ENCODE measurements around the gene CYP17A1. TPM values are rescaled to one million over a fixed set of nuclear protein-coding genes. Genes with fewer than 3 reads are reported as not detected.

The CYP17A1 gene
- polyA plus RNA-seq, 1 of the 3 experiments (the other 2 are of a cell fraction), result not detected

GRCh38 chr10:102799691-102800471 is 37.3 kb downstream of the CYP17A1 start:
- H3K4me2 ChIP-seq, result no peak overlapping the region
- H3K9me2 ChIP-seq, result no peaks in the 10 kb centered on the region
- peaks cover 10% of the 10 kb centered on the region for H3K79me2 ChIP-seq (ENCODE audit: insufficient read depth)
- H3K36me3 ChIP-seq (replicated peaks in 1 of 2; ENCODE audit: control insufficient read depth in 1 of 2, insufficient read depth in 2 of 2, low read length in 1 of 2), result peaks cover 14 to 19% of the 10 kb centered on the region in 2 experiments
- DNase-seq, result no peak
- no peak for TF ChIP-seq POLR2AphosphoS5 (IDR thresholded peaks at IDR 0.05; ENCODE audit: low read depth, low read length)
- TF ChIP-seq RCOR1 (IDR thresholded peaks at IDR 0.05; ENCODE audit: low read length), result no peak
- TF ChIP-seq MXI1 (IDR thresholded peaks at IDR 0.05; ENCODE audit: low read depth, low read length), result no peak
- TF ChIP-seq RAD21 (IDR thresholded peaks at IDR 0.05; ENCODE audit: low read length), result no peak
- no peak for TF ChIP-seq GABPA (IDR thresholded peaks at IDR 0.05; ENCODE audit: low read depth)
- TF ChIP-seq REST (IDR thresholded peaks at IDR 0.05; ENCODE audit: low read depth, low read length), result no peak
- TF ChIP-seq SMC3 (IDR thresholded peaks at IDR 0.05; ENCODE audit: low read depth, low read length), result no peak
- TF ChIP-seq ELF1 (IDR thresholded peaks at IDR 0.05), result no peak
- TF ChIP-seq CHD2 (IDR thresholded peaks at IDR 0.05; ENCODE audit: low read length, partially characterized antibody), result no peak
- no peak for TF ChIP-seq FOXM1 (IDR thresholded peaks at IDR 0.05; ENCODE audit: low read depth)
- TF ChIP-seq MEF2A (IDR thresholded peaks at IDR 0.05; ENCODE audit: borderline replicate concordance, low read depth), result no peak
- ChIA-PET POLR2A (no interaction called here), CTCF (interaction anchor here (0.9 kb wide), 1 partner anchor 14 kb away, joined by 3 read pairs; no protein-coding TSS in a partner anchor)
- H3K27me3 ChIP-seq (ENCODE audit: insufficient read depth), result no peaks in the 10 kb centered on the region
- peaks cover 17% of the 10 kb centered on the region for H3F3A ChIP-seq (replicated peaks; ENCODE audit: insufficient read depth)
- 82% methylated on average over 8 of the region's 8 CpGs for WGBS (ENCODE audit: low lambda C conversion rate)
- H4K20me1 ChIP-seq (ENCODE audit: insufficient read depth), result 0 out of 2 replicates have a peak, but pooled peaks cover 6% of the 10 kb centered on the region
- H2AFZ ChIP-seq (ENCODE audit: low read depth), result no peak overlapping the region
- no peak overlapping the region for H3K4me3 ChIP-seq (ENCODE audit: low read depth in 2 of 2, low read length in 1 of 2)
- H3K9me3 ChIP-seq, result no peaks in the 10 kb centered on the region; the same call in 1 of the 2 replicates
- H3K4me1 ChIP-seq (ENCODE audit: control insufficient read depth in 1 of 2, insufficient read depth in 2 of 2, low read depth in 1 of 2, low read length in 1 of 2), result peaks cover 3 to 18% of the 10 kb centered on the region in 2 experiments; a peak in 3 of 4 replicates
- no peak overlapping the region for H3K9ac ChIP-seq
- H3K27ac ChIP-seq (ENCODE audit: low read depth in 2 of 2, low read length in 1 of 2), result no peak overlapping the region

GRCh38 chr10:102796407-102797176 is 40.6 kb downstream of the CYP17A1 start:
- Histone ChIP-seq H3K4me2 (no peak overlapping the region), H3K9me3 (no peaks in the 10 kb centered on the region), H3F3A (replicated peaks; ENCODE audit: insufficient read depth) (no peaks in the 10 kb centered on the region), H2AFZ (ENCODE audit: low read depth) (no peak overlapping the region), H3K9me2 (no peaks in the 10 kb centered on the region), H3K79me2 (ENCODE audit: insufficient read depth) (peaks cover 22% of the 10 kb centered on the region), H3K4me1 (ENCODE audit: control insufficient read depth in 1 of 2, insufficient read depth in 2 of 2, low read depth in 1 of 2, low read length in 1 of 2) (peaks cover 7 to 16% of the 10 kb centered on the region in 2 experiments), H3K9ac (no peak overlapping the region), H4K20me1 (ENCODE audit: insufficient read depth) (peaks cover 17% of the 10 kb centered on the region; the same call in 1 of the 2 replicates), H3K27me3 (ENCODE audit: insufficient read depth) (no peaks in the 10 kb centered on the region), H3K27ac (ENCODE audit: low read depth in 2 of 2, low read length in 1 of 2) (no peak overlapping the region), H3K36me3 (replicated peaks in 1 of 2; ENCODE audit: control insufficient read depth in 1 of 2, insufficient read depth in 2 of 2, low read length in 1 of 2) (peaks cover 12 to 14% of the 10 kb centered on the region in 2 experiments), H3K4me3 (ENCODE audit: low read depth in 2 of 2, low read length in 1 of 2) (no peak overlapping the region)
- no peak for DNase-seq
- 90% methylated on average over 9 of the region's 9 CpGs for WGBS (ENCODE audit: low lambda C conversion rate)
- ChIA-PET CTCF (interaction anchor here (0.7 kb wide), 1 partner anchor 19 kb away, joined by 3 read pairs; no protein-coding TSS in a partner anchor), POLR2A (no interaction called here)
- no peak for TF ChIP-seq TEAD4 (IDR thresholded peaks at IDR 0.05; ENCODE audit: borderline replicate concordance, insufficient read depth)
- no peak for TF ChIP-seq IRF3 (IDR thresholded peaks at IDR 0.05; ENCODE audit: low read depth, low read length)
- TF ChIP-seq PBX3 (IDR thresholded peaks at IDR 0.05), result no peak
- no peak for TF ChIP-seq TCF12 (IDR thresholded peaks at IDR 0.05)
- no peak for TF ChIP-seq RCOR1 (IDR thresholded peaks at IDR 0.05; ENCODE audit: low read length)
- TF ChIP-seq MXI1 (IDR thresholded peaks at IDR 0.05; ENCODE audit: low read depth, low read length), result no peak
- TF ChIP-seq ELF1 (IDR thresholded peaks at IDR 0.05), result no peak
- no peak for TF ChIP-seq MAX (IDR thresholded peaks at IDR 0.05; ENCODE audit: low read depth)
- no peak for TF ChIP-seq POLR2AphosphoS5 (IDR thresholded peaks at IDR 0.05; ENCODE audit: low read depth, low read length)
- TF ChIP-seq SMC3 (IDR thresholded peaks at IDR 0.05; ENCODE audit: low read depth, low read length), result no peak
- no peak for TF ChIP-seq USF1 (IDR thresholded peaks at IDR 0.05; ENCODE audit: borderline replicate concordance, low read depth)
- no peak for TF ChIP-seq GABPA (IDR thresholded peaks at IDR 0.05; ENCODE audit: low read depth)
- no peak for TF ChIP-seq NFIC (IDR thresholded peaks at IDR 0.05; ENCODE audit: borderline replicate concordance)

Data from SK-N-SH (cell line).